Adrenal gland (tissue), 5 donors: ENCODE measurements around the gene ALPK3.

Experiments used
- POLR2A ChIP-seq, 2 donors: fragments of 450-650 bp; IDR thresholded peaks; one replicate each; pipeline ENCODE4 v1.6.1; 2017; ENCODE audit warnings: antibody characterized with exemption in 2 of 2, mild to moderate bottlenecking in 2 of 2, moderate library complexity in 1 of 2
- TF ChIP-seq, protein P1 (sequence below), 6 experiments: fragments of 450-650 bp in 4 of 6; fragments of 200-600 bp in 2 of 6; sonication (generic) in 1 of 6; IDR thresholded peaks; 1 replicate in 5 of 6; 2 replicates in 1 of 6; pipeline versions ENCODE4 v1.5.1 to v1.8.0; 2016 to 2021; ENCODE audit warnings: antibody characterized with exemption in 6 of 6, mild to moderate bottlenecking in 2 of 6, moderate library complexity in 1 of 6
- donor health status: DM: no; HTN: no; CAD: no.

DNA sequence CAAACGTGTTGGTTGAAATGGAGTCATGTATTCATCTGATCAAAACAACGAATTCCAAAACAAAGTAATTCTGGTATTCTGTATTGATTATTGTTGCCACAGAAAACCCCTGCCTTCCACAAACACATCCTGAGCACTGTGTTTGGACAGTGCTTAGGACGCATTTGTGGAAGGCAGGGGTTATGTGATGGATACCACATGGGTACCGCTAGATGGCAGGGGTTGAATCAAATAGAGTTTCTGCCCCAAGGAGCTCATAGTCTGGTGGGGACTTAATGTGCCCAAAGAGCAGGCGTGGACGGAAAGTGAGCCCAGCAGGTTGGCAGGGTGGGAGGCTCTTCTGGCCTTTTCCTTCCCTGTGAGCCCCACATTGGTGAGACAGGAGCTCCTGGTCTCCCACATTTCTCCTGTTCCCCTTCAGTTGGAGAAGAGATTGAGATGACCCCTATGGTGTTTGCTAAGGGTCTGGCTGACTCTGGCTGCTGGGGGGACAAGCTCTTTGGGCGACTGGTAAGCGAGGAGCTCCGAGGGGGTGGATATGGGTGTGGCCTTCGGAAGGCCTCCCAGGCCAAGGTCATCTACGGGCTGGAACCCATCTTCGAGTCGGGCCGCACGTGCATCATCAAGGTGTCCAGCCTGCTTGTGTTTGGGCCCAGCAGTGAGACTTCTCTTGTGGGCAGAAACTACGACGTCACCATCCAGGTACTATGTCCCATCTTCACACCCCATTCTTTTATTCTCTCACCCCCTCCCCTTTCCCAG lies 45.2 kb downstream of the ALPK3 start:
- TF ChIP-seq, protein P1, sequence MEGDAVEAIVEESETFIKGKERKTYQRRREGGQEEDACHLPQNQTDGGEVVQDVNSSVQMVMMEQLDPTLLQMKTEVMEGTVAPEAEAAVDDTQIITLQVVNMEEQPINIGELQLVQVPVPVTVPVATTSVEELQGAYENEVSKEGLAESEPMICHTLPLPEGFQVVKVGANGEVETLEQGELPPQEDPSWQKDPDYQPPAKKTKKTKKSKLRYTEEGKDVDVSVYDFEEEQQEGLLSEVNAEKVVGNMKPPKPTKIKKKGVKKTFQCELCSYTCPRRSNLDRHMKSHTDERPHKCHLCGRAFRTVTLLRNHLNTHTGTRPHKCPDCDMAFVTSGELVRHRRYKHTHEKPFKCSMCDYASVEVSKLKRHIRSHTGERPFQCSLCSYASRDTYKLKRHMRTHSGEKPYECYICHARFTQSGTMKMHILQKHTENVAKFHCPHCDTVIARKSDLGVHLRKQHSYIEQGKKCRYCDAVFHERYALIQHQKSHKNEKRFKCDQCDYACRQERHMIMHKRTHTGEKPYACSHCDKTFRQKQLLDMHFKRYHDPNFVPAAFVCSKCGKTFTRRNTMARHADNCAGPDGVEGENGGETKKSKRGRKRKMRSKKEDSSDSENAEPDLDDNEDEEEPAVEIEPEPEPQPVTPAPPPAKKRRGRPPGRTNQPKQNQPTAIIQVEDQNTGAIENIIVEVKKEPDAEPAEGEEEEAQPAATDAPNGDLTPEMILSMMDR (IDR thresholded peaks at IDR 0.05): no peak
- TF ChIP-seq POLR2A (IDR thresholded peaks at IDR 0.05): no peak
